DND-41 (cell line): Measurements from ENCODE around the gene RBM39.

Experiments
- EZH2 ChIP-seq: IDR thresholded peaks from 3 replicates; pipeline ENCODE4 v1.6.1; 2012; ENCODE audit warnings: borderline replicate concordance, low read depth, mild to moderate bottlenecking, moderate library complexity, low read length, inconsistent platforms; ENCODE audit not compliant: severe bottlenecking
- TF ChIP-seq, protein P1 (sequence below): IDR thresholded peaks from 2 replicates; pipeline ENCODE4 v1.5.1; 2012; ENCODE audit warnings: borderline replicate concordance, low read length, moderate library complexity, mild to moderate bottlenecking; ENCODE audit not compliant: poor library complexity, severe bottlenecking; ENCODE audit errors: extremely low read depth

GRCh38 chr20:35657271-35657670, 84.8 kb downstream of the RBM39 start:
- TF ChIP-seq, protein P1, sequence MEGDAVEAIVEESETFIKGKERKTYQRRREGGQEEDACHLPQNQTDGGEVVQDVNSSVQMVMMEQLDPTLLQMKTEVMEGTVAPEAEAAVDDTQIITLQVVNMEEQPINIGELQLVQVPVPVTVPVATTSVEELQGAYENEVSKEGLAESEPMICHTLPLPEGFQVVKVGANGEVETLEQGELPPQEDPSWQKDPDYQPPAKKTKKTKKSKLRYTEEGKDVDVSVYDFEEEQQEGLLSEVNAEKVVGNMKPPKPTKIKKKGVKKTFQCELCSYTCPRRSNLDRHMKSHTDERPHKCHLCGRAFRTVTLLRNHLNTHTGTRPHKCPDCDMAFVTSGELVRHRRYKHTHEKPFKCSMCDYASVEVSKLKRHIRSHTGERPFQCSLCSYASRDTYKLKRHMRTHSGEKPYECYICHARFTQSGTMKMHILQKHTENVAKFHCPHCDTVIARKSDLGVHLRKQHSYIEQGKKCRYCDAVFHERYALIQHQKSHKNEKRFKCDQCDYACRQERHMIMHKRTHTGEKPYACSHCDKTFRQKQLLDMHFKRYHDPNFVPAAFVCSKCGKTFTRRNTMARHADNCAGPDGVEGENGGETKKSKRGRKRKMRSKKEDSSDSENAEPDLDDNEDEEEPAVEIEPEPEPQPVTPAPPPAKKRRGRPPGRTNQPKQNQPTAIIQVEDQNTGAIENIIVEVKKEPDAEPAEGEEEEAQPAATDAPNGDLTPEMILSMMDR = no peak
- no peak for TF ChIP-seq EZH2
